ENCODE results near the gene GNAI2.

The GNAI2 gene

DNA sequence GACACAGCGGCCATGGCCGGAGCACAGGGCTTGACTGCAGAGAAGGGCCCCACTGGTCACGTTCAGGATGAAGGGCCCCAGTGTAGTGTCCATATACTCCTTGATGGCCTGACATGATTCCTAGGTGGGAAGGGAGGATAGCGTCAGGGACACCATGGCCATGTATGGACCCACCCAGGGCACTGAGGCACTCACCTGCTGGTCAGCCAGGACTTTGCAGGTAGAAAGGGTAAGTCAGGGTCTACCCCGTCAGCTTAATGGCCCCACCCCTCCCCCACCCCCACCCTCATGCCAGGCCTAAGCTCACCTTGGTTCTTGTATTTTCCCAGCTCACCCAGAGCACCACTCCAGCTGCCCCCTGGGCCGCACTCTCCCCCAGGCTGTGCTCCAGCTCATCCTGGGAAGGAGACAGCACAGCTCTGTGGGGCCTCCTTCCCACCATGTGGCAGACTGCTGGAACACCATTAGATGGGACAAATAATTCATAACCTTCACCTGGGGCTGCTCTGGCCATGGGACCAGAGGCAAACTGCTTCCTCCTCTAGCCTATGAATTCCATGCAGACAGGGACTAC is 64.8 kb downstream of the GNAI2 start:
- no peak for DNase-seq

DNA sequence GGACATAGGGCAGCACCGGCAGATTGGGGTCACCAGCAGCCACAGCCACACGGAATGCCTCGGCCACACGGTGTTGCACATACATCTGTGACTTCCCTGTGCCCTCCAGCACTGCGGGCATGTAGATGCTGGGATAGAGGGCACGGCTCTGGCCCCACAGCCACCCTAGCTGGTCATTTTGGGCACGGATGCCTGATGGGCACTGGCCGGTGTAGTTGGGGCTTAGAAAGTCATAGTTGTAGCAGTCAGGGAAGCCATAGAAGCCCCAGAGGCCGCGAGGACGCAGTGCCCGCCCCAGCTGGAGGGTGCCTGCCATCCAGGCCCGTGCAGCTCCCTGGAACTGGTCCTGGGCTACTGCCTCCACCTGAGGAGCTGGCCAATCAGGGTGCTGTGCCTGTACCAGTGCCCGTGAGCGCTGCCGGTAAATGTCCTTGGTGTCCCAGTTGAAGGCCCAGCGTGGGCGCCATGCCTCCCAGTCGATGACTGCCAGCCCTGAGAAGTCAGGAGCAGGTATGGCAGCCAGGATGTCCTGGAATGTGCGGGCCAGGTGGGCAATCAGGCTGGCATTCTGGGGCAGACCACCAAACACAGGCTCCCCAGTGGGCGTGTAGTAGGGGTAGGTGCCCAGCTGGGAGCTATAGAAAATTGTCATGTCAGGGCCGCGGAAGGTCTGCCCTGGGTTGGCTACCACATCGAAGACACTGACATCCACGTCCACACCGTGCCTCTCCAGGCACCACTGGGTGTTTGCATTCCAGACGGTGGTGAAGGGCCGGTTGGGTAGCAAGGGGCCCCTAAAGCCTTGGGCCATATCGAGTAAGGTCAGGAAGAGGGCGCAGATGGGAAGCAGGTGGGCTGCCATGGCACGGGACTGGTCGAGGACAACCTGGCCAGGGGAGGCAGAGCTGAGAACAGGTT is 66.3 kb downstream of the GNAI2 start:
- DNase-seq = no peak

DNA sequence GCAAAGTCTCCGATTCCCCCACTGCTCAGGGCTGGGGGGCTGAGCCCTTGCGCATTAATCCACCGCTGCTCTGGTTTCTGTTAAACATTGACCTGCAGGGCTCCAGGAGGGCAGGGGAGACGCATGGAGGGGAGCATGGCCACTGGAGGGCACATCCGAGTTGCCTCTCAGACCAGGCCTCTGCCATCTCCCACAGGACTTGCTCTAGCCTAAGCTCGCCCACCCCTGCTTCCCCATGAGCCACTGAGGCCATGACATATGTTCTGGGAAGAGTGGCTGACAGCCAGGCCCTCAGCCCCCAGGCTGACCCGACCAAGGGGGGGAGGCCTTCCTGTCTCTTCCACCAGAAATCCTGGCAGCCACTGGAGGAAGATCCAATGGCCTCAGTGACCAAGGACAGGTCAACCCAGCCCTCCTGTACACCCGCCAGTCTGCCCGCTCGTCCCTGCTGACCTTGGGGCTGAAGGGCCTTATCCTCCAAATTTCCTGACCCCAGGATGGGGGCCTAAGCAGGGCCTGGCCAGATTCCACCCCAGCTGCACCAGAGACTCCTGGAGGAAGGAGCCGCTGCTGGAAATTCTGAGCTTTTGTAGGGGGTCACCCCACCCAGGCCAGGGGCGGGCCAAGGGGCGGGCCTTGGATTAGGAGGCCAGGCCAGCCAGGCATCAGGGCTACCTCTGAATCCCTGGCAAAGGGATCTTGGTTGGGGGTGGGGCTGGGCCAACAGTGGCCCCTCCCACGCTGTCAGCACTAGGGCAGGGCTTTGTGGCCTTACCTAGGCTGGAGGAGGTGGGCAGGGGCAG is 67.2 kb downstream of the GNAI2 start, which contains the start of gene HYAL1:
Gene HYAL1 (minus strand): TSS at position 562 of the 803 bp plus-strand sequence. CDS start 618 bp downstream, outside the sequence.
- no peak for DNase-seq

DNA sequence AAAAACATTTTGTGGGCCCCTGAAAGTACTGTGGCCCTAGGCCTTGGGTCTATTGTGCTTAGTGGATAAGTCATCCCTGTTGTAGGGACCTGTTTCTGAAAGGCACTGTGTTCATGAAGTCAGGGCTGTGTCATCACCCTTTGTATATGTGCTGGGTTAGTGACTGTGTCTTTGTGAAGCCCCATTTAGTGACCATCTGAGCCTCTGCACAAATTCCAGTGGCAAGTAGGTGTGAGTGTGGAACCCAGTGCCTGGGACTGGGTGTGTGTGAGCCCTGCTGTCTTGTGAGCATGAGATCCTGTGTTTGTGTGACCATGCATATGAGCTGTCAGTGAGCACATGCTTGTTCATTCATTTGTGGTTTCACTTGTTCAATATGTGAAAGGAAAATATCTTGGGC is 68.6 kb downstream of the GNAI2 start:
- DNase-seq = no peak

Measured in DMS79 (cell line).